Muscle layer of duodenum (tissue), 2 donors: ENCODE data around the gene COG1.

Experiments used
- H3K27ac ChIP-seq: one replicate; pipeline ENCODE4 v1.7.0; 2013; ENCODE audit warnings: mild to moderate bottlenecking, low read length
- H3K27me3 ChIP-seq: one replicate; pipeline ENCODE4 v1.7.0; 2013; ENCODE audit warnings: low read depth, mild to moderate bottlenecking, control low read depth, low read length
- H3K36me3 ChIP-seq, 2 donors: one replicate each; pipeline ENCODE4 v1.7.0; 2013; ENCODE audit warnings: low read length in 2 of 2, control low read depth in 1 of 2, mild to moderate bottlenecking in 1 of 2; ENCODE audit not compliant: insufficient read depth in 2 of 2, control insufficient read depth in 1 of 2
- H3K4me1 ChIP-seq, 2 donors: one replicate each; pipeline ENCODE4 v1.7.0; 2013; ENCODE audit warnings: low read length in 2 of 2, mild to moderate bottlenecking in 2 of 2, control low read depth in 1 of 2, moderate library complexity in 1 of 2; ENCODE audit not compliant: insufficient read depth in 2 of 2, control insufficient read depth in 1 of 2
- H3K4me3 ChIP-seq, 2 donors: one replicate each; pipeline ENCODE4 v1.7.0; 2013; ENCODE audit warnings: low read length in 2 of 2, low read depth in 1 of 2, mild to moderate bottlenecking in 1 of 2
- H3K9me3 ChIP-seq, 2 donors: one replicate each; pipeline ENCODE4 v1.7.0; 2013; ENCODE audit warnings: low read length in 2 of 2, control low read depth in 1 of 2, mild to moderate bottlenecking in 1 of 2; ENCODE audit not compliant: control insufficient read depth in 1 of 2
- donor health status: healthy.

COG1 gene

DNA sequence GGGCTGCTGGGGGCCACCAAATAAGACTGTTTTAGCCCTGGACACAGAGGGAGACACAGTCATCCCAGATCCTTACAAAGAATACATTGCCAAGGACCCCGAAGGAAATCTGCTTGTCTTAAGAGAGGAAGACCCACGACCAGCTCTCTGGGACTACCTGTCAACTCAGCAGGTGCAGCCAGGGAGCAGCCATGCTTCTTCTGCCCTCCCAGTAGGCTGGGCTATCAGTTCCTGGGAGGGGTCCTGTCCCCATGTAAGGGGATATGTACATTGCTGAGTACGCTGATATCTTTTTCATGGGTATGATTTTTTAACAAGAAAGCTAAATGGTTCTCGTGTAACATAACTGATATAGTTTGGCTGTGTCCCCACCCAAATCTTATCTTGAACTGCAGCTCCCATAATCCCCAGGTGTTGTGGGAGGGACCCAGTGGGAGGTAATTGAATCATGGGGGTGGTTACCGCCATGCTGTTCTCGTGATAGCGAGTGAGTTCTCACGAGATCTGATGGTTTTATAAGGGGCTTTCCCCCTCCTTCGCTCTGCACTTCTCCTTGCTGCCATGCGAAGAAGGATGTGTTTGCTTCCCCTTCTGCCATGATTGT, 16.8 kb upstream of the COG1 start:
- H3K36me3 ChIP-seq: no peaks in the 10 kb centered on the region
- no peak overlapping the region for H3K27ac ChIP-seq
- no peak overlapping the region for H3K4me3 ChIP-seq
- H3K4me1 ChIP-seq: no peaks in the 10 kb centered on the region
- no peaks in the 10 kb centered on the region for H3K9me3 ChIP-seq
- no peaks in the 10 kb centered on the region for H3K27me3 ChIP-seq

DNA sequence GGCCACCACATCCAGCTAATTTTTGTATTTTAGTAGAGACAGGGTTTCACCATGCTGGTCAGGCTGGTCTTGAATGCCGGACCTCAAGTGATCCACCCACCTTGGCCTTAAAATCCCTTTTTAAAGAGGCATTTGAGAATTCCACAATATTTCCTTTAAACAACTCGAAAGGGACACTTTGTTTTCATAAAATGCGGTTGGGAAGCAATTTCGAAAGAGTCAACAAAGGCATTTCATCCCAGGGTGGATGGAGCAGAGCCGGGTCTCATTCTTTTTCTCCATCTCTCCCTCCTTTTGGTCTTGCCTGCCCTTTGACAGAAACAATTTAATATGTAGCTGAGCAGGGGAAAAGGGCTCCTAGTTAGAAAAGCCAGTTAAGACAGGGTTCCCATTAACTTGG, 13.5 kb upstream of the COG1 start:
- Histone ChIP-seq H3K27me3 (no peaks in the 10 kb centered on the region), H3K36me3 (no peaks in the 10 kb centered on the region), H3K27ac (no peak overlapping the region), H3K9me3 (no peaks in the 10 kb centered on the region), H3K4me3 (no peak overlapping the region), H3K4me1 (no peaks in the 10 kb centered on the region)

DNA sequence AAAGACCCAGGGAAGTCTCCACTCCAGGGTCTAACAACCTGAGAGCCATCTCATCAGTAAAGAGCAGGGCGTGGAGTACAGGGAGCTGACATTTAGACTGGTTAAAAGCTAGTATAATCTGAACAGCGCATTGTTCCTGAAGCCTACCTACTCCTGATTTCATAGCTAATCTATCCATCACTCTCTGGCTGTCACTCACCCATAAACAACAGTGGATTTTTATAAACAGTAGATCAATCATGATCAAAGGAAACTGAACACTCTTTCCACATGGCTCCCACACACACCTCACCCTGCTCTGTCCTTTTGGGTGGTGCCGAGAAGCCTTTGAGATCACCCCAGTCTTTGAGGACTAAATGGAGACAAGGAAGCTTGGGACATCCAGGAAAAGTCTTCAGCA, 13.0 kb upstream of the COG1 start:
- no peaks in the 10 kb centered on the region for H3K9me3 ChIP-seq
- no peak overlapping the region for H3K4me3 ChIP-seq
- no peaks in the 10 kb centered on the region for H3K27me3 ChIP-seq
- H3K27ac ChIP-seq: no peak overlapping the region
- no peaks in the 10 kb centered on the region for H3K36me3 ChIP-seq
- no peaks in the 10 kb centered on the region for H3K4me1 ChIP-seq

DNA sequence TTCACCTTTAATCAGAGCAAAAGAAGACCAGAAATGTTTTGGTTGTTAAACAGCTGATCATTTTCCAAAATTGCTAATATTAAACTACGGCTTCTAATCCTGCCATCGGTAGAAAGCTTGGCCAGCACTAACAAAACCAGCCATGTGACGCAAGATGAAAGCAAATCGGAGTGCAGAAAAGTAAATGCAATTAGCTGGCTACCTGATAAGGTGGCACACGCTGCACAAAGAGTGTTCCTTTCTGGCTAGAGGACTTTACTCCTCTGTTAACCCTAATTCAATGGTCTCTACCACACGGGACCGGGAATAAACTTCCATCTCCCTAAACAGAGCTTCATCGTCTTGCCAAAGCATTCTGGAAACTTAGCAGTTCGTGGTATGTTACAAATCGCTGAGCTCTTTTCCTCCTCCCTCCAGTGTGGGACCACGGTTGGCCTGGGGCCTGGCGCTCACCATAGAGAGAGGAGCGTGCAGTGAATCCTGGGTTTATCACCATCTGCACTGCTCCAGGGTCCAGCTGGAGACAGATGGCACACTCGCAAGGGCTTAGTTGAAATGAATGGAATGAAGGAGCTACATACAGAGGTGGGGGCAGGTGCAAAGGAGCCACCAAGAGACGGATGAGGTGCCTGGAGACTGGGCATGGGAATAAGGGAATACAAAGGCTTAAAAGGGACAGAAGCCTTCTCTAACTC, 10.1 kb upstream of the COG1 start:
- Histone ChIP-seq H3K4me3 (no peak overlapping the region), H3K27me3 (no peaks in the 10 kb centered on the region), H3K27ac (no peak overlapping the region), H3K4me1 (no peaks in the 10 kb centered on the region), H3K36me3 (no peaks in the 10 kb centered on the region), H3K9me3 (no peaks in the 10 kb centered on the region)

DNA sequence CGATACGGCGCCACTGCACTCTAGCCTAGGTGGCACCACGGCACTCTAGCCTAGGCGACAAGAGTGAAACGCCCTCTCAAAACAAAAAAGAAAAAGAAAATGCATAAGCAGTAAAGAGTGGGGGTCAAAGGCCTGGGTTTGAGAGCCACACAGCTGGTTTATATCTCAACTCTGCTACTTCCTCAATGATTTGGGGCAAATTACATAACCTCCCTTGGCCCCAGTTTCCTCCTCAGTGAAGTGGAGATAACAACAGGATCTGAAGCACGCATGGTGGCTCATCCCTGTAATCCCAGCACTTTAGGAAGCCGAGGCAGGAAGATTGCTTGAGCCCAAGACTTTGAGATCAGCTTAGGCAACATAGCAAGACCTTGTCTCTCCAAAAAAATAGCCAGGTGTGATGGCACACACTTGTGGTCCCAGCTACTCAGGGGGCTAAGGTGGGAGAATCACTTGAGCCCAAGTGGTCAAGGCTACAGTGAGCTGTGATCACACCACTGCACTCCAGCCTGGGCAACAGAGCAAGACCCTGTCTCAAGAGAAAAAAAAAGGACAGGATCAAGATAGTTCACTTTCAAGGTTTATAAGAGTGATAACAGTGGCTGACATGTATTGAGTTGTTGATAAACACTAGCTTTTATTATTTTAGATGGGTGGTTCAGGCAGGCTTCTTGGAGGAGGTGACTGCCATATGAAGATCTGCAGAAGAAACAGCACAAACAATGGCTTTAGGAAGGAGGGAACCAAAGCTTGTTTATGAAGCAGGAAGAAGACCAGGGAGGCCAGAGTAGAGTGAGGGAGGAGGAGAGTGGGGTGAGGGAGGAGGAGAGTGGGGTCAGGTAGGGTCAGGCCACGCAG, 8.5 kb upstream of the COG1 start:
- no peaks in the 10 kb centered on the region for H3K4me1 ChIP-seq
- no peak overlapping the region for H3K4me3 ChIP-seq
- no peaks in the 10 kb centered on the region for H3K27me3 ChIP-seq

DNA sequence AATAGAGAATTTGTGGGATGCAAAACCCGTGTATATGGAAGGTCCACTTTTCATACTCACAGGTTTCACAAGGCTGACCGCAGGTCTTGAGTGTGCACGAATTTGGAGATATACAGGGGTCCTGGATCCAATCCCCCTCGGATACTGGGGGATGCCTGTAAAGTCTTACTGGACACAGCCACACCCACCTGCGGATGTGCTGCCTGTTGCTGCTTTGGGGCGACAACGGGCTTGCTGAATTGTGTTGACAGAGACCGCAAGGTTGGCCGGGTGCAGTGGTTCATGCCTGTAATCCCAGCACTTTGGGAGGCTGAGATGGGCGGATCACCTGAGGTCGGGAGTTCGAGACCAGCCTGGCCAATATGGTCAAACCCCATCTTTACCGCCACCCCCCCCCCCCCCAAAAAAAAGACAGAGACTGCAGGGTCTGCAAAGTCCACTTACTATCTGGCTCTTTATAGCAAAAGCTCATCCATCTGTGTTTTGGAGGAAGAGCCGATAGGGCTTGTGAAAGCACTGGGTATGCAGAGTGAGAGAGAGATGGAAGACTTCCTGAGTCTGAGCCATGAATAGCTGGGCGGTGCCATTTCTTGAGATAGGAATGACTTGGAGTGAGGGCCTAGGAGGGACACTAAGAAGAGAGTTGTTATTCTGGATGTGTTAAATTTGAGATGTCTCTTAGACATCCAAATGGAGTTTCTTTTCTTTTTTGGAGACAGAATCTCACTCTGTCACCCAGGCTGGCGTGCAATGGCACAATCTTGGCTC, 6.4 kb upstream of the COG1 start:
- no peak overlapping the region for H3K4me3 ChIP-seq
- H3K27me3 ChIP-seq: no peaks in the 10 kb centered on the region

More for the DNA sequence above, 8.5 kb upstream of the COG1 start:
- Histone ChIP-seq H3K9me3 (no peaks in the 10 kb centered on the region), H3K36me3 (no peaks in the 10 kb centered on the region), H3K27ac (no peak overlapping the region)

DNA sequence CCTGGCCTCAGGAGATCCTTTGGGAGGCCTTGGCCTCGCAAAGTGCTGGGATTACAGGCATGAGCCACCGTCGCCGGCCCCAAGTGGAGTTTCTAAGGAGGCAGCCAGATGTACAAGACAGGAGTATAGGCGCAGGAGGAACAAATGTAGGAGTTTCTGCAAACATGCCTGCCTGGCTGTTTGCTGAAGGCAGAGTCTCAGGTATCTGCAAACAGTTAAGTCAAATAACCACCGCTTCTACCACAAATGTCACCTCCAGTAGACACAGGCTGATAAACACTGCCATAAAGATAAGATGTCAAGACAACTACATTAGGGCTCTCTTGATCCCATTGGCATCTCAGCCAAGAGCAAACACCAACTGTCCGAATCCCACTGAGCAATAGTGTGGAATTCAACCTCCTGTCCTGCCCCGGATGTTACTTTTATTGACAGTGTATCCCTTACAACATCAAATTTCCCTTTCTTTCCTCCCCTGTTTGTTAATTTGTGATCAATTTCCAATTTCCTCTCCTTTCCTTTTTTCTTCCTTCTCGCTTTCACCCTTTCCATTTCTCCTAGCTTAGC, 5.6 kb upstream of the COG1 start:
- H3K4me3 ChIP-seq: no peak overlapping the region
- H3K9me3 ChIP-seq: no peaks in the 10 kb centered on the region
- H3K27me3 ChIP-seq: no peaks in the 10 kb centered on the region
- no peak overlapping the region for H3K27ac ChIP-seq
- H3K4me1 ChIP-seq: peaks cover 0 to 5% of the 10 kb centered on the region in 2 donors
- no peaks in the 10 kb centered on the region for H3K36me3 ChIP-seq

More for the DNA sequence above, 6.4 kb upstream of the COG1 start:
- Histone ChIP-seq H3K4me1 (peaks cover 0 to under 1% of the 10 kb centered on the region in 2 donors), H3K9me3 (no peaks in the 10 kb centered on the region), H3K36me3 (no peaks in the 10 kb centered on the region), H3K27ac (no peak overlapping the region)

DNA sequence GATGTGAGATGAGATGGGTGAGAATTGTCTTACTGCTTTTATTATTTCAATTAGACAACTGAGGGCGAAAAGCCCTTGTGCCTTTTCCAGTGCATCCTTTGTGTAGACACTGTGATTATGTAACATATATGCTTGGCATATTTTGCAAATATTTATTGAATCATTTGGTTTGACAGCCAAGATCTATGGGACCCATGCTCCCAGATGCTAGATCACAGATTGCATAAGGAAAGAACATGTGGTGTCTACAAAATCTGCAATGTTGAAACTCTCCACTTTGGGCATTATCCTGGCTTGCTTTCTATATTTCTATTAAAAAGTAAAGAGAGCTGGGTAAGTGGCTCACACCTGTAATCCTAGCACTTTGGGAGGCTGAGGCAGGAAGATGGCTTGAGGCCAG, 4.8 kb upstream of the COG1 start:
- H3K27ac ChIP-seq: no peak overlapping the region
- H3K27me3 ChIP-seq: no peaks in the 10 kb centered on the region
- peaks cover 0 to 7% of the 10 kb centered on the region in 2 donors for H3K4me1 ChIP-seq
- H3K36me3 ChIP-seq: no peaks in the 10 kb centered on the region
- H3K9me3 ChIP-seq: no peaks in the 10 kb centered on the region
- no peak overlapping the region for H3K4me3 ChIP-seq

DNA sequence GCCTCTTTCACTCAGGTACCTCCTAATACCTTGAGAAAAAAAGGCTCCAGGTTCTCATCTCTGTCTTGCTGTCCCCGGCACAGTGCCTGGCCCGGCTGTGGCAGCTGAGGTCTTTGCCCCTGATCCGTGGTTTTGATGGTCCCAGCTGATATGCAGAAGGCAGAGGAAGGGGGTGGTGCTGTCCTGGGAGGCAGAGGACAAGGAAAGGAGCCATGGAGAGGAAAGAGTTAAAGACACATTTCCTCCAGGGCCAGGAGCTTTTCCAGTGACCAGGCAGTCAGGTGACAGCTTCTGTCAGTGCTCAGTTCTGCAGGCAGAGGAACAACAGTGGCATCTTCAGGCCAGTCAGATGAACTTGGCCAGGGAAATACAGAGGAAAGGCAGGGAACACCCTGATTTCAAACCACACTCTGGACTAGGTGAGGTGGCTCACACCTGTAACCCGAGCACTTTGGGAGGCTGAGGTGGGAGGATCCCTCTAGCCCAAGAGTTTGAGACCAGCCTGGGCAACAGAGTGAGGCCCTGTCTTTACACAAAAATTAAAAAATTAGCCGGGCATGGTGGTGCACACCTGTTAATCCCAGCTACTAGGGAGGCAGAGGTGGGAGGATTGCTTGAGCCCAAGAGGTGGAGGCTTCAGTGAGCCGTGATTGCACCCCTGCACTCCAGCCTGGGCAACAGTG, 3.3 kb upstream of the COG1 start:
- Histone ChIP-seq H3K9me3 (no peaks in the 10 kb centered on the region), H3K4me1 (peaks cover 0 to 18% of the 10 kb centered on the region in 2 donors), H3K4me3 (no peak overlapping the region), H3K27ac (no peak overlapping the region), H3K36me3 (no peaks in the 10 kb centered on the region), H3K27me3 (no peaks in the 10 kb centered on the region)

DNA sequence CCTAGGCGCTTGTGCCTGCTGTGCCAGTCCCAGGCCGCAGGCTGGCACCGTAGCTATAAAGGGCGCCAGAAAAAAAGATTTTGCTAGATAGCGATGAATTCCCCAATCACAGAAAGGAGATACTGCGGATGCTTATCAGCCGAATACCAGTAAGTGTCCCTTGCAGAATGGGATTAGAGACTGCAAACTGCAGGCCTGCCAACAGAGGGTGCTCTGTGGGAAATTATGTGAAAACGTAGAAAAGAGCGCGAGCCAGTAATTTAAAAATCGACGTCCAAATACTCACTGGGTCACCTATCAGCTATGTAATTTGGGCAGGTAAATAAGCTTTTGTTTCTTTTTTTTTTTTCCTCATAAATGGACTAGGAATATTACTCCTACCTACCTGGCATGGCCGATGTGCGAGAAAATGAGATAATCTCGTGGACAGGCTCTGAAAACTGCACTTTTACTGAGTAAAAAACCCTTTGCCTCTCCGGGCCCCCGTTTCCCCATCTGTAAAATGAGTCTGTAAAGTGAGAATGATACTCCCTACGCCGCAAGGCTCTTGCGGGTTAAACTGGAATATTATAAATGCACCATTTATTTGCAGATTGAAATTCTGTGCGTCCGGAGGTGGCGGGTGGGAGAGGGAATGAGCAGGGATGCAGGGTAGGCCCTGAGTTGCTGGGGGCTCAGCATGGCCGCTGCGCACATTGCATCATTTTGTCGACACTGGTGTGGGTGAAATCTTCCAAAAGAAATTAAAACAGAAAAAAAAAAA, 1.2 kb upstream of the COG1 start:
- H3K4me1 ChIP-seq: peaks cover 0 to 20% of the 10 kb centered on the region in 2 donors
- H3K9me3 ChIP-seq: no peaks in the 10 kb centered on the region
- peak overlapping the region; percentile 63 to 94 for H3K4me3 ChIP-seq
- H3K27ac ChIP-seq: no peak overlapping the region
- peaks cover 2% of the 10 kb centered on the region in 2 donors for H3K36me3 ChIP-seq
- no peaks in the 10 kb centered on the region for H3K27me3 ChIP-seq
